NCI-H1048 (cell line): ENCODE data around the gene SPIRE1.
"Not testable (repeated sequence)": the region's sequence is repeated elsewhere in the genome, so short reads cannot be mapped to it uniquely, and the experiment has no call there.

Experiments
- DNase-seq: peaks from one replicate; lab custom pipeline; 2025; lab: John Stamatoyannopoulos, UW

SPIRE1 gene

GRCh38 chr18:12416098-12416729, 241.7 kb downstream of the SPIRE1 start:
- no peak for DNase-seq

DNA sequence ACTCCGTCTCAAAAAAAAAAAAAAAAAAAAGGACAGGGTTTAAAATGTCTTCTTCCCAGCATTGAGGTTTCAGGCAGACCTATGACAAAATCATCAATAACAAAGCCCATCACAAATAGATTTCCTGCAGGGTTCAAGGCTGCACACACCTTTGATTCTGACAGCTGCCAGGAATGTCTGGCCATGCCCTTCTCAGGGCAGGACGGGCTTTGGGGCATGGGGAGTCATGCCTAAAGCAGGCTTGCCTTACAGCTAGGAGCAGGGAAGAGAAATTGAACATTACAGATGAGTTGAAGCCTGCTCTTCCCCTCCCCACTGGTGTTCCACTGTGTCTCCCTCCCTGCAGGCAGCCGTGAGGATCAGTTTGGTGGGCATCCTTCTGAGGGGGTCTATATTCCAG, 246.5 kb downstream of the SPIRE1 start:
- no peak for DNase-seq

- DNase-seq, result not testable (repeated sequence)
Measured at GRCh38 chr18:12410747-12411146, 247.2 kb downstream of the SPIRE1 start.

DNA sequence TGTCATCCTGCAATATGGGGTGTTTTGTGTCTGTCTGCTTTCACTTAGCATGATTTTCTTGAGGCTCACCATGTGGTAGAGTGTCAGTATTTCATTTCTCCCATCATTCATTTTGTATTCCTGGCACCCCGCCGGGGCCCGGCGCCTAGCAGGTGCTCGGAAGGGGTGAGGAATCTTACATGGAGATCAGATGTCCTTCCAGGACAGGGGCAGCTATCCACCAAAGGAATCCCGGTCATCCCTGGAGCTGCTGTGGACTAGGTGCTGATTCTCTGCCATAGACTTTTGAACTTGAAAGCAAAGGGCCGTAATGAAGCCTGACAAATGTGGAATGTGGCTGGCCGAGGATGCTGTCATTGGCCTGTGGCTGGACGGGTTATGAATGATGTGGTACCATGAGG, 247.8 kb downstream of the SPIRE1 start:
- DNase-seq, result no peak

DNA sequence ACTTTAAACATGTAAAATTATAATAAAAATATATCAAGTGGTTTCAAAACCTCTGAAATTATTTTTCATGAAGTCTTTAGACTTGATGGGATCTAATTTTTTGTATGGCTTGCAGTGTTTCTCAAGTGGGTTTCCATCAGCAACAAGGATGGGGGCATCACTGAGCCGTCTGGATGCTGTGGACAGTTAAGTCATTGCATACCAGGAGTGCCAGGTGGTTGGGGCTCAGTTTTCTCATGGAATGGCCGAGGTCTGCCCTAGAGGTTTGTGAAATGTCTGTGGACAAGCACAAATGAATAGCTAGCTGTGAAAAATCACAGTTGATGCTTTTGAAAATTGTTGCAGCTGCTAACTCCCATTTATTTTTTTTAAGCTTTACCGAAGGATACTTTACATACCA, 248.4 kb downstream of the SPIRE1 start:
- no peak for DNase-seq

GRCh38 chr18:12408247-12408869, 249.5 kb downstream of the SPIRE1 start:
- no peak for DNase-seq

GRCh38 chr18:12406371-12407111, 251.4 kb downstream of the SPIRE1 start:
- DNase-seq, result no peak

DNA sequence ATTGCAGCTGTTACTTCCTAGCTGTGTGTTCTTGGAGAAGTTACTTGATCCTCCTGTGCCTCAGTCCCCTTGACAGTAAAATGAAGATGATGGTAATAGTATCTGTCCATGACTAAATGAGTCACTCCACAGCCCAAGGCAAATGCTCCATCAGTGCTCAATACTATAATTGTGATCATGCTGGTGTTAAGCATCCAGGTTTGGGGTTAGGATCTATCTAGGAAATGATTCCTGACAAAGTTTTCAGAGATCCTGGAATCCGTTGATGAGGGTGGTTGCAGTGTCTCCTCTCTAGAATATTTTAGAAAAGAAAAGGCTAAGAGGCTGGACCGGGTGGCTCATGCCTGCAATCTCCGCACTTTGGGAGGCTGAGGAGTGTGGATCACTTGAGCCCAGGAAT, 252.8 kb downstream of the SPIRE1 start:
- DNase-seq, result no peak

- no peak for DNase-seq
Measured at GRCh38 chr18:12403601-12404506, 254.1 kb downstream of the SPIRE1 start.

DNA sequence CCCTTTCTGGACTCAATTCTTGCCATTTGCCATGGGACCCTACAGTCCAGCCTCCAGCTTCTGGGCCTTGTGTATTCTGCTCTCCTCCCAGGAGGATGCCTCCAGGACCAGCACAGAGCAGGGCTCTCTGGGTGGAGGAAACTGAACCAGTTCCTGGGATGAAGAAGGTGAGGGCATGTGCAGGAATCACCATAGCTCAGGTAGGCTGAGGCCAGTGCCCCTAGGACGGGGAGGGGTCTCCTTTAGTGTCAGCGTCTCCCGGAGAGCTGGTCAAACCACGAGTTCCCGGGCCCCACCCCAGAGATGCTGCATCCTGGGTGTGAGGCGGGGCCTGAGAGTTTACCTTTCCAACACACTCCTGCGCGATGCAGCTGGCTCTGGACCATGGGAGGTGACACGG, 256.0 kb downstream of the SPIRE1 start:
- no peak for DNase-seq

GRCh38 chr18:12399231-12399630, 258.7 kb downstream of the SPIRE1 start:
- DNase-seq, result no peak

DNA sequence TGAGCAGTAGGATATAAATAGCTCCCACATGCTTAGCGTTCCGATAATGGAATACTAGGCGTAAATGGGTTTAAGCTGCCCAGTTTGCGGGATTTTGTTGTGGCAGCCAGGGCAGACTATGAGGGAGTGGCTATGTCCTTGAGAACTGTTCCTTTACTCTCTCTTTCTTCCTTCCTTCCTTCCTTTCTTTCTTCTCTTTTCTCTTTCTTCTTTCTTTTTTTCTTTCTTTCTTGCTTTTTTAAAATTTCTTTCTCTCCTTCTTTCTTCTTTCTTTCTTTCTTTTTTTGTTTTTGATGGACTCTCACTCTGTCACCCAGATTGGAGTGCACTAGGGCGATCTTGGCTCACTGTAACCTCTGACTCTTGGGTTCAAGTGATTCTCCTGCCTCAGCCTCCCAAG, 259.3 kb downstream of the SPIRE1 start:
- DNase-seq, result no peak

GRCh38 chr18:12397793-12398192, 260.1 kb downstream of the SPIRE1 start:
- DNase-seq, result no peak

DNA sequence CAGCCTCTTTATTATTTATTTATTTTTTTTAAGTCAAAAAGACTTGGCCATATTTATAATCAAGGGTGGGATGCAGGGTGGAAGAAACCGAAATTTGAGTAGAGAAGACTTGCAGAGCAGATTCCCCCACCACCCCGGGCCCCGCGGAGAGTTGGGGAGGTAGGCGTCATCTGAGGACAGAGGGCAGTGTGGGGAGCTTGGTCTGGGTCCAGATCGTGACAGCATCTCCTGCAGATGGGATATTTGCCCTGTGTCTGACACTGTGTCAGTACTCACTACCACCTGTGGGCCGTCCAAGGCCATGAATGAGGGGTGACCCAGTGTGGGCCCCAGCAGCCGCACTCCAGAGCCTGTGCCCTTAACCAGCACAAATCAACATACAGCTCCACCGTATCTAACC, 260.7 kb downstream of the SPIRE1 start:
- DNase-seq, result no peak
